WTC11 (cell line): ENCODE measurements around the gene ZFPM1. TPM values are rescaled to one million over a fixed set of nuclear protein-coding genes. Genes with fewer than 3 reads are reported as not detected.

Experiments used
- ATAC-seq: fragments of 200-7000 bp; cut with Tn5 transposase; 2 replicates; pipeline ENCODE4 v1.10.0; 2021; ENCODE audit warnings: mild to moderate bottlenecking, moderate library complexity
- CTCF ChIA-PET: fragments of 300-600 bp; sonication (Branson Sonifier 250); formaldehyde crosslinking; loops from one replicate; lab custom pipeline; 2021; ENCODE audit warnings: antibody characterized with exemption; lab: Charles Lee
- POLR2A ChIA-PET: fragments of 350-600 bp; sonication (Branson Sonifier 250); formaldehyde crosslinking; loops from one replicate; lab custom pipeline; 2021; ENCODE audit warnings: antibody characterized with exemption; lab: Charles Lee
- DNase-seq: peaks from one replicate; pipeline ENCODE4 v3.0.0; 2021; ENCODE audit warnings: low spot score
- H3K27ac Mint-ChIP-seq: 2 replicates; pipeline ENCODE4 v1.8.0; 2021; ENCODE audit warnings: mixed read lengths
- H3K27me3 Mint-ChIP-seq: 2 replicates; pipeline ENCODE4 v1.8.0; 2021; ENCODE audit warnings: low read depth, mild to moderate bottlenecking, moderate library complexity, mixed read lengths
- H3K36me3 Mint-ChIP-seq: 2 replicates; pipeline ENCODE4 v1.8.0; 2021; ENCODE audit warnings: mixed read lengths
- H3K4me1 Mint-ChIP-seq: 2 replicates; pipeline ENCODE4 v1.8.0; 2022; ENCODE audit warnings: mixed read lengths
- H3K4me3 Mint-ChIP-seq: 2 replicates; pipeline ENCODE4 v1.8.0; 2021; ENCODE audit warnings: mild to moderate bottlenecking, moderate library complexity, mixed read lengths
- H3K9me3 Mint-ChIP-seq: 2 replicates; pipeline ENCODE4 v1.8.0; 2021; ENCODE audit warnings: mixed read lengths
- AFF4 ChIP-seq: sonication (generic); formaldehyde crosslinking; IDR thresholded peaks from 2 replicates; pipeline ENCODE4 v1.8.1; 2023; ENCODE audit warnings: mild to moderate bottlenecking, missing genetic modification reagents, borderline replicate concordance
- ATF1 ChIP-seq: sonication (generic); formaldehyde crosslinking; IDR thresholded peaks from 2 replicates; pipeline ENCODE4 v1.8.1; 2023; ENCODE audit warnings: mild to moderate bottlenecking, moderate library complexity, missing genetic modification reagents
- E2F4 ChIP-seq: sonication (generic); formaldehyde crosslinking; IDR thresholded peaks from 2 replicates; pipeline ENCODE4 v1.8.1; 2022; ENCODE audit warnings: low read depth, mild to moderate bottlenecking, moderate library complexity, missing genetic modification reagents, borderline replicate concordance
- FOXK1 ChIP-seq: sonication (generic); formaldehyde crosslinking; IDR thresholded peaks from 2 replicates; pipeline ENCODE4 v1.8.0; 2022; ENCODE audit warnings: mild to moderate bottlenecking, moderate library complexity, missing genetic modification reagents
- FOXP1 ChIP-seq: sonication (generic); formaldehyde crosslinking; IDR thresholded peaks from 2 replicates; pipeline ENCODE4 v1.8.0; 2022; ENCODE audit warnings: missing genetic modification reagents, mild to moderate bottlenecking, moderate library complexity, borderline replicate concordance
- GRHL2 ChIP-seq: fragments of 250-450 bp; sonication (Bioruptor Pico); IDR thresholded peaks from 2 replicates; pipeline ENCODE4 v1.8.0; 2022; ENCODE audit warnings: mild to moderate bottlenecking, moderate library complexity; ENCODE audit not compliant: insufficient replicate concordance, severe bottlenecking
- IRF1 ChIP-seq: sonication (generic); formaldehyde crosslinking; IDR thresholded peaks from 2 replicates; pipeline ENCODE4 v1.8.0; 2023; ENCODE audit warnings: missing genetic modification reagents
- NFATC4 ChIP-seq: fragments of 250-450 bp; sonication (Bioruptor Pico); IDR thresholded peaks from 2 replicates; pipeline ENCODE4 v1.9.0; 2021; ENCODE audit warnings: mild to moderate bottlenecking
- NFYB ChIP-seq: sonication (generic); formaldehyde crosslinking; conservative IDR thresholded peaks from 2 replicates; pipeline ENCODE4 v1.8.0; 2022; ENCODE audit warnings: low read depth, missing genetic modification reagents
- PRRX2 ChIP-seq: fragments of 250-450 bp; sonication (Bioruptor Pico); IDR thresholded peaks from 2 replicates; pipeline ENCODE4 v1.8.0; 2021; ENCODE audit warnings: mild to moderate bottlenecking
- SOX15 ChIP-seq: fragments of 250-450 bp; sonication (Bioruptor Pico); IDR thresholded peaks from 2 replicates; pipeline ENCODE4 v1.9.0; 2021; ENCODE audit warnings: mild to moderate bottlenecking
- SP1 ChIP-seq: sonication (generic); formaldehyde crosslinking; conservative IDR thresholded peaks from 2 replicates; pipeline ENCODE4 v1.8.1; 2022; ENCODE audit warnings: missing genetic modification reagents
- TEAD1 ChIP-seq: sonication (generic); formaldehyde crosslinking; IDR thresholded peaks from 2 replicates; pipeline ENCODE4 v1.8.0; 2022; ENCODE audit warnings: mild to moderate bottlenecking, missing genetic modification reagents
- TEAD4 ChIP-seq: sonication (generic); formaldehyde crosslinking; IDR thresholded peaks from 2 replicates; pipeline ENCODE4 v1.8.0; 2022; ENCODE audit warnings: mild to moderate bottlenecking, missing genetic modification reagents
- ZNF281 ChIP-seq: sonication (generic); formaldehyde crosslinking; IDR thresholded peaks from 2 replicates; pipeline ENCODE4 v1.8.0; 2023; ENCODE audit warnings: mild to moderate bottlenecking, missing genetic modification reagents
- ZNF512 ChIP-seq: sonication (generic); formaldehyde crosslinking; IDR thresholded peaks from 2 replicates; pipeline ENCODE4 v1.8.1; 2022; ENCODE audit warnings: missing genetic modification reagents, borderline replicate concordance
- ZNF671 ChIP-seq: fragments of 250-450 bp; sonication (Bioruptor Pico); IDR thresholded peaks from 2 replicates; pipeline ENCODE4 v1.8.0; 2021; ENCODE audit warnings: mild to moderate bottlenecking
- total RNA-seq: library from RNA; stranded (reverse); gene quantifications from 3 replicates; pipeline ENCODE4 v1.2.3, GENCODE V29; 2021
- TF ChIP-seq, protein P1 (sequence below): sonication (generic); formaldehyde crosslinking; IDR thresholded peaks from 2 replicates; pipeline ENCODE4 v1.8.1; 2022; ENCODE audit warnings: mild to moderate bottlenecking, moderate library complexity, missing genetic modification reagents

The ZFPM1 gene
- total RNA-seq, 1 experiment from 2014 or later = 9.3 TPM

GRCh38 chr16:88429387-88430184, 23.5 kb upstream of the ZFPM1 start:
- H3K27ac Mint-ChIP-seq = no peak overlapping the region
- CTCF ChIA-PET = interaction anchor here (0.8 to 4.8 kb wide), 7 partner anchors 8 to 308 kb away, joined by 3 to 30 read pairs (median 5); no protein-coding TSS in a partner anchor
- H3K9me3 Mint-ChIP-seq = no peaks in the 10 kb centered on the region
- peaks cover 18% of the 10 kb centered on the region for H3K27me3 Mint-ChIP-seq
- POLR2A ChIA-PET = no interaction called here
- H3K4me1 Mint-ChIP-seq = no peaks in the 10 kb centered on the region
- no peaks in the 10 kb centered on the region for H3K36me3 Mint-ChIP-seq
- TF ChIP-seq AFF4 (CRISPR knock-in tag) = no peak
- no peak for TF ChIP-seq SP1
- TF ChIP-seq ZNF671 (CRISPR knock-in tag) = no peak
- 0 out of 2 replicates have a peak, but pooled peaks have one; percentile 29 for TF ChIP-seq E2F4
- TF ChIP-seq TEAD1 (CRISPR knock-in tag) = no peak
- 0 out of 2 replicates have a peak, but pooled peaks have one; percentile 30 for TF ChIP-seq FOXP1 (CRISPR knock-in tag)
- no peak for TF ChIP-seq ATF1
- TF ChIP-seq, protein P1, sequence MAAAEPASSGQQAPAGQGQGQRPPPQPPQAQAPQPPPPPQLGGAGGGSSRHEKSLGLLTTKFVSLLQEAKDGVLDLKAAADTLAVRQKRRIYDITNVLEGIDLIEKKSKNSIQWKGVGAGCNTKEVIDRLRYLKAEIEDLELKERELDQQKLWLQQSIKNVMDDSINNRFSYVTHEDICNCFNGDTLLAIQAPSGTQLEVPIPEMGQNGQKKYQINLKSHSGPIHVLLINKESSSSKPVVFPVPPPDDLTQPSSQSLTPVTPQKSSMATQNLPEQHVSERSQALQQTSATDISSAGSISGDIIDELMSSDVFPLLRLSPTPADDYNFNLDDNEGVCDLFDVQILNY (CRISPR knock-in tag) = no peak
- ATAC-seq (no peak), DNase-seq (no peak)
- peak overlapping the region; percentile 57 for H3K4me3 Mint-ChIP-seq

DNA sequence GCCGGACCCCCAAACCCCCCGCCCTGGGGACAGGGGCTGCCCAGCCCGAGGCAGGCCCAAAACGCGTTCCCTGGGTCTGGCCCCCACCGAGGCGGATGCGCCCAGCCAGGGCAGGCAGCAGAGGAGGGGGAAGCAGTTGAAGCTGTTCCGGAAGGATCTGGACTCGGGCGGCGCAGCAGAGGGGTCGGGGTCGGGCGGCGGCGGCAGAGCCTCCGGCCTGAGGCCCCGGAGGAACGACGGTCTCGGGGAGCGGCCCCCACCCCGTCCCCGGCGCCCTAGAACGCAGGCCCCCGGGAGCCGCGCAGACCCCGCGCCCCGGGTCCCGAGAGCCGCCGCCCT, 22.9 kb upstream of the ZFPM1 start:
- no peaks in the 10 kb centered on the region for H3K4me1 Mint-ChIP-seq
- H3K27me3 Mint-ChIP-seq = peaks cover 18% of the 10 kb centered on the region
- H3K9me3 Mint-ChIP-seq = no peaks in the 10 kb centered on the region
- CTCF ChIA-PET = interaction anchor here (0.8 to 4.8 kb wide), 6 partner anchors 8 to 307 kb away, joined by 3 to 30 read pairs (median 4); no protein-coding TSS in a partner anchor
- H3K4me3 Mint-ChIP-seq = peak overlapping the region; percentile 57; the same call in 1 of the 2 replicates
- DNase-seq (no peak), ATAC-seq (peak; percentile 38)
- H3K36me3 Mint-ChIP-seq = no peaks in the 10 kb centered on the region
- TF ChIP-seq SP1 = 0 out of 2 replicates have a peak, but pooled peaks have one; percentile 25
- TF ChIP-seq TEAD4 = no peak
- no peak overlapping the region for H3K27ac Mint-ChIP-seq
- POLR2A ChIA-PET = no interaction called here

- Mint-ChIP-seq H3K27me3 (peaks cover 18% of the 10 kb centered on the region), H3K36me3 (no peaks in the 10 kb centered on the region), H3K27ac (no peak overlapping the region), H3K4me1 (no peaks in the 10 kb centered on the region), H3K9me3 (no peaks in the 10 kb centered on the region), H3K4me3 (peak overlapping the region; percentile 31; the same call in 1 of the 2 replicates)
- ChIA-PET CTCF (interaction anchor here (0.6 to 4.8 kb wide), 7 partner anchors 7 to 307 kb away, joined by 3 to 30 read pairs (median 4); no protein-coding TSS in a partner anchor), POLR2A (no interaction called here)
- ATAC-seq (peak; percentile 47), DNase-seq (peak; percentile 59)
- no peak for TF ChIP-seq GRHL2 (CRISPR knock-in tag)
- TF ChIP-seq PRRX2 (CRISPR knock-in tag) = no peak
- TF ChIP-seq ATF1 = no peak
- TF ChIP-seq NFYB (CRISPR knock-in tag) = no peak
- no peak for TF ChIP-seq NFATC4 (CRISPR knock-in tag)
- no peak for TF ChIP-seq FOXK1
- no peak for TF ChIP-seq ZNF512 (CRISPR knock-in tag)
- TF ChIP-seq SOX15 = no peak
- no peak for TF ChIP-seq ZNF281
- no peak for TF ChIP-seq IRF1
These were observed 22.3 kb upstream of the ZFPM1 start for GRCh38 chr16:88430524-88431446.
